PC-3 (cell line): ENCODE results near the gene UBE2QL1.

Source experiments
- CTCF ChIP-seq: fragments of 300-600 bp; sonication (generic); conservative IDR thresholded peaks from 2 replicates; pipeline ENCODE4 v1.5.1; 2017; ENCODE audit warnings: antibody characterized with exemption, low read depth, mild to moderate bottlenecking, low read length
- EZH2 ChIP-seq: fragments of 300-600 bp; sonication (generic); IDR thresholded peaks from one replicate; pipeline ENCODE4 v1.6.1; 2017; ENCODE audit warnings: antibody characterized with exemption, mild to moderate bottlenecking, low read length; ENCODE audit not compliant: unreplicated experiment
- EZH2phosphoT487 ChIP-seq: fragments of 300-600 bp; sonication (generic); IDR thresholded peaks from 2 replicates; pipeline ENCODE4 v1.6.1; 2018; ENCODE audit warnings: mild to moderate bottlenecking, antibody characterized with exemption, low read length, borderline replicate concordance

GRCh38 chr5:6411141-6411540, 37.5 kb upstream of the UBE2QL1 start:
- TF ChIP-seq CTCF (no peak), EZH2phosphoT487 (no peak), EZH2 (no peak)
